Measurements from ENCODE around the gene SSUH2.
"Not testable (repeated sequence)": the region's sequence is repeated elsewhere in the genome, so short reads cannot be mapped to it uniquely, and the experiment has no call there.

SSUH2 gene

DNA sequence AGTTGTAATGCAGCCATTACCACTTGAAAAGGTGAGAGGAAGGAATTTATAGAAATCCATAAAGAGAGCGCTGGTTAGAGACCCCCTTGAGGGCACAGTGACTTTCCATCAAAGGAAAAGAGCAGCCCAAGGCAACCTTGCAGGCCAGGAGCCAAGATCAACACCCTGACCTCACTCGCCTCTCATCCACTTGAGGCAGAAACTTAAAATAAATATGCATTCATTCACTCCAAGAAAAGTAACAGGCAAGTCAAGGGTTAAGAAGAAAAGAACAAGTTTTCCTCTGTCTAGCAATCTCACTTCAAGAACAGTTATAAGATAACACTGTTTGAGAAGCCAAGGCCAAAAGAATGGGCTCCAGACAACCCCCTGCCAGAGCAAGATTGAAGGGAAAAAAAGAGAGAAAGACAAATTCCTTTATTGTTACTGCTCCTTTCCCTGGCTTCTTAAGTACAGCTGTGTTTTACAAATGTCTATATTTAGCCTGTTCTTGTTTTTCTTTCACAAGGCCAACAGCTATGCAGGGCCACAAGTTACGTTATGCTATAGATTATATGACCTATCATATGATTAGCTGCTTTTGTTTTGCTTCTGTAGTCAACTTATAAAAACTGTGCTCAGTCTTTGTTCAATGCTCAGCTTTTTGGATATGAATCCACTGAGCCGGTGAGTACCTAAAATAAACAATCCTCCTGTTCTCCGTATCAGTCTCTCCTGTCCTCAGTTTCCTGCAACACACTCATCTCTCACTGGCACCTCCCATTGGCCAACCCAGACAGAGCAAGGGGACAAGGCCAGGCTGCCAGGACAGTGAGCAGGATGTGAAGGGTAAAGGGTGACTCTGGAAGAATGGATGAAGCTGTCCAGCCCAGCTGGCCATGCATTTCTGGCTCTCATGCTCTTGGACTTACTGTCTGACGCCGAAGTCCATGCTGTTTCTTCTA lies 15.8 kb upstream of the SSUH2 start:
- no peak for DNase-seq (ENCODE audit: low read depth in 3 of 3, low spot score in 1 of 3)

DNA sequence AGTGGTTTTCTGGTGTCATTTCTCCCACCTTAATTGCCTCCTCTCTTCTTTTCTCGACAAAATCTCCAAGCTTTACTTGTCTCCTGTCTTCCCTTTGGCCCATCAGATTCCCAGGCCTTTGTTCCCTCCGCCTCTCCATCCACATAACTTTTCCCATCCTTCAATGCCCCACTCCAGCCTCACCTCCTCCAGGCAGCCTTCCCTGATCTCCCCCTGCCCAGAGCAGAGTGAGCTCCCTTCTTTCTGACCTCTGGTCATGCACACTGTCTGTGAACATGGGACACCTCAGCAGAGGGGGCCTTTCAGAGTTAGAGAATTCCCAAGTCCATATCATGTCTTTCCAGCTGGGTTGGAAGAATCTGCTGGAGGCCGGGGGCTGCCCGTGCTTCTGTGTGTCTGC lies 14.6 kb upstream of the SSUH2 start:
- no peak for DNase-seq (ENCODE audit: low read depth in 3 of 3, low spot score in 1 of 3)

DNA sequence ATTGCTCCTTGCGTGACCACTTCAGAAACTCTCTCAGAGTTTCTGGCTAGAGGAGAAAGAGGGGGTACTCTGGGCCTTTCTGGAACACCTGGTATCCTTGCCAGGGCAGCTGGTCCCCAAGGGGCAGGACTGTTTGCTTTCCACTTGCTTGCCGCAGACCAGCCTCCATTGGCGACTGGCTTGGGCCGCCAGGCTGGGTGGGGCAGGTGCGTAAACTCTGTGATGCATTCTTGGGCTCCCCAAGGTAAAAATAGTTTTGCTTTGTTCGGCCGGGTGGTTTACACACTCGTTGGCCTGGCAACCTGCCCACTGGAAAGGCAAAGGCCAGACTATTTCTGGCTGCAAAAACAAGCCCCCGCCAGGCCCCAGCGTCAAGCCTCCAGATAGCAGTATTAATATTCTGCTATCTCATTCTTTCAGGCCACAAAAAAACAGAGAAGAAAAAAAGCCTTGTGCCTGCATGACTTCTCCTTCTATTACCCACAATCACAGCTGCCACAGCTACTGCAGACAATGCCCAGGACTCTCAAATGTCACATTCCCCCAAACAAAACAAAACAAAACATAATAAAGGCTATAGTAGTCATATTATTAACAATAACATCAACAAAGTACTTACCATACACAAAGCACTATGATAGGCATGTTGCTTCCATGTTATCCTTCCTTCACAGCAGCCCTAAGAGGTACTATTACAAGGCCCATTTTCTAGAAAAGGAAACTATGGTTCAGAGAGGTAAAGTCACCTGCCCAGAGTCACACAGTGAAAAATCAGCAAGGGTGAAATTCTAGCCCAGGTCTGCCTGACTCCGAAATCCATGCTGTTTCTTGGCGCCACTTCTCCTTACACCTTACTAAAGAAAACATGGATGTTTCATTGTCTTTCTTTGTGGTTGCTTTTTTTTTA lies 14.0 kb upstream of the SSUH2 start:
- DNase-seq (ENCODE audit: low read depth in 3 of 3, low spot score in 1 of 3) = no peak

DNA sequence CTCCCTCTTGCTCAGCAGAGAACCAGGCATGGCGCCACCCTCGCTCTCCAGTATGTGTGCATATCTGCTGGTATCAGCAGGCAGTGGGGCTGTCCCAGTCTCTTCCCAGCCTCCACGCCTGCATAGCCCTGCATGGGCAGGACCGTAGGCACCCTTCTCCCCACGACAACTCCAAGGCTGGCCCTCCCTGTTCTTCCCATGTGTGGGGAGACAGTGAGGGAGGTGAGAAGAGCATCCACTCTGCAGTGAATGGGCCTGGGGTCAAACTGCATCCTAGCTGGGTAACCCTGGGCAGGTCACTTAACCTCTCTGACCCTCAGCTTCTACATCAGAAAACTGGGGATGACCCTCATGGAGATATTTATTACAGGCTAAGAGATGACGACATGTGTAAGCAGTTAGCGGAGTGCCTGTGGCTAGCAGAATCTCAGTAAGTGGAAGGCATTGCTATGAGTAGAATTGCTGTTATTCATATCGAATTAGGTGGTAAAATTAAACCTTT lies 13.3 kb upstream of the SSUH2 start:
- DNase-seq (ENCODE audit: low read depth in 3 of 3, low spot score in 1 of 3) = no peak

DNA sequence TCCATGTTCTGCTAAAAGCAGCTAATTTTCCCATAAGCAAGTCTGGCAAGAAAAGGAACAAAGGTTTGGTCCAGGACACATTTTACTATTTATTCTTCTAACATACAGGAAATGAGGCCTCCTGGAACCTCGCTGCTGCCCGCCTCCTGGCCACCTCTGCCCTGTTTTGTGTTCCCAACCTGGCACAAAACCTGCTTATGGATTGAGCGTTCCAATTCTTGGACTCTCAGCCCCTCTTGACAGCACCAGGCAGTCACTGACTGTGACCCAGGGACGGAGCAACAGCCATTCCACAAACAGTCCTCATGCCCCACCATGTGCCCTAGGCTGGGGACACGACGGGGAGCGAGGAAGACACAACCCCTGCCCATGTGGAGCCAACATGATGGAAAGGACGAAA lies 11.6 kb upstream of the SSUH2 start:
- DNase-seq (ENCODE audit: low read depth in 3 of 3, low spot score in 1 of 3) = no peak

DNA sequence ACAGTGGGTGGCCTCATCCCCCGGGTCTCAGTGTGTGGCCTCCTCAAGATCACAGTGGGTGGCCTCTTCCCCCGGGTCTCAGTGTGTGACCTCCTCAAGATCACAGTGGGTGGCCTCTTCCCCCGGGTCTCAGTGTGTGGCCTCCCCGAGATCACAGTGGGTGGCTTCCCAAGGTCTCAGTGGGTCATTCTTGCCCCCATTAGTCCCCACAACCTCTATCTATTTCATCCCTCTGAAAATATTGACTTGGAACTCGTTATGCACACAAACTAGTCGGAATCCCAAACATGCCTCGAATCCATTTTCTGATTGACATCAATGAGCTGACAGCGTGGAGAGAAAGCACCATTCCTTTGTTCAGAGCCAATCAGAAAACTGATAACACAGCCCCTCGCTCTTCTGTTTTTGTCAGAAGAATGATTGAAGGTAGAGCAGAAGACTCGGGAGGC lies 10.8 kb upstream of the SSUH2 start:
- DNase-seq (ENCODE audit: low read depth in 3 of 3, low spot score in 1 of 3) = no peak

DNA sequence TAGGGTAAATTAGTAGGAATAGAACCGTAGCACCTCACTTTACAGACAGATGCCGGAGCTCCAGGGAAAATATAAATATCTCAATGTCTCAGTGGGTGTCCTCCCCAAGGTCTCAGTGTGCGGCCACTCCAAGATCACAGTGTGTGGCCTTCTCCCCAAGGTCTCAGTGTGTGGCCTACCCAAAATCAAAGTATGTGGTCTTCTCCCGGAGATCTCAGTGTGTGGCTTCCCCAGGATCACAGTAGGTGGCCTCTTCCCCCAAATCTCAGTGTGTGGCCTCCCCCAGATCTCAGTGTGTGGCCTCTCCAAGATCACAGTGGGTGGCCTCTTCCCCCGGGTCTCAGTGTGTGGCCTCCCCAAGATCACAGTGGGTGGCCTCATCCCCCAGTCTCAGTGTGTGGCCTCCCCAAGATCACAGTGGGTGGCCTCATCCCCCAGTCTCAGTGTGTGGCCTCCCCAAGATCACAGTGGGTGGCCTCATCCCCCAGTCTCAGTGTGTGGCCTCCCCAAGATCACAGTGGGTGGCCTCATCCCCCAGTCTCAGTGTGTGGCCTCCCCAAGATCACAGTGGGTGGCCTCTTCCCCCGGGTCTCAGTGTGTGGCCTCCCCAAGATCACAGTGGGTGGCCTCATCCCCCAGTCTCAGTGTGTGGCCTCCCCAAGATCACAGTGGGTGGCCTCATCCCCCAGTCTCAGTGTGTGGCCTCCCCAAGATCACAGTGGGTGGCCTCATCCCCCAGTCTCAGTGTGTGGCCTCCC lies 10.2 kb upstream of the SSUH2 start:
- not testable (repeated sequence) for DNase-seq (ENCODE audit: low read depth in 3 of 3, low spot score in 1 of 3)

DNA sequence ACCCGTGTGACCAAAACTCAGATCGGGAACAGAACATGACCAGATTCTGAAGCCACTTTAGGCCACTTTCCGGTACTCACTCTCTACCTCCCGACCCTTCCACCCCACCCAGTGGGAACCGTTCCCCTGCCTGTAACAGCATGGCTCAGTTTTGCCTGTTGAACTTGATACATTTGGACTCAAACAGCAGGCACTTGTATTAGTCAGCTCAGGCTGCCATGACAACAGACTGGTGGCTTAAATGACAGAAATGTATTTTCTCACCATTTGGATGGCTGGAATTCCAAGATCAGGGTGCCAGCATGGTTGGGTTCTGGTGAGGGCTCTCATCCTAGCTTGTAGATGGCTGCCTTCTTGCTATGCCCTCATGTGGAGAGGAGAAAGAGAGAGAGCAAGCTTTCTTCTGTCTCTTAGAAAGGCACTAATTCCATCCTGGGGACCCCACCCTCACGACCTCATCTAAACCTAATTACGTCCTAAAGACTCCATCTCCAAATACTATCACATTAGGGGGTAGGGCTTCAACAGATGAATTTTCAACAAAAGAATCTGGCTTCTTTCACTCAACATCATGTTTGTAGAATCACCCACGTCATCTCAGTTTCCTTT lies 9.3 kb upstream of the SSUH2 start:
- no peak for DNase-seq (ENCODE audit: low read depth in 3 of 3, low spot score in 1 of 3)

DNA sequence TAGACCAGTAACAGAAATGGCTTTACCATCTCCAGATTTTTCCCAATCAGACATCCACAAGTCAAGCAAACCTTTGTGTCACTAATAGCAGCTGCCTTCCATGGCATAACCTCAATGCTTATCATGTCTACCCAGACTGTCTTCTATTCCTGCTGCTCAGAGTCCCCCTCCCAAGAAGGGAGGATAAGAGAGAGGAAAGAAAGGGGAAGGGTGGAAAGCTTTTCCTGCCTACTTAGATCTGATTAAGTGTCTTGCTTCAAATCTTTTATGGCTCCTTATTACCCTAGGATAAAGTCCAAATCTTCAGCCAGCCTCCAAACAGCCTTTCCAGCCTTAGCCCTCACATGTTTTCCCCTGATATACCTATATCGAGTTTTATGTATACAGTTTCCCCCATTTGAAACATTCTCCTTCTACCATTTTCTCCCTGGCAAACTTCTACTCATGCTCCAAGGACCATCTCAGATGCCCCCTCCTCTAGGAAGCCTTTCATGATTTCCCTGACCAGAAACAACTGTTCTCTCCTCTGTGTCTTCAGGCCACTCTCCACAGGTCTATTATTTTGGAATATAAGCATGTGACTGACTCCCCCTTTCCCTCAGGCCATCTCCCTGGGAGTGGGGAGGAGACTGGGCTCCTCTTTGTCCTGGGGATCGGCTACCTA lies 7.9 kb upstream of the SSUH2 start:
- DNase-seq (ENCODE audit: low read depth in 3 of 3, low spot score in 1 of 3) = no peak

DNA sequence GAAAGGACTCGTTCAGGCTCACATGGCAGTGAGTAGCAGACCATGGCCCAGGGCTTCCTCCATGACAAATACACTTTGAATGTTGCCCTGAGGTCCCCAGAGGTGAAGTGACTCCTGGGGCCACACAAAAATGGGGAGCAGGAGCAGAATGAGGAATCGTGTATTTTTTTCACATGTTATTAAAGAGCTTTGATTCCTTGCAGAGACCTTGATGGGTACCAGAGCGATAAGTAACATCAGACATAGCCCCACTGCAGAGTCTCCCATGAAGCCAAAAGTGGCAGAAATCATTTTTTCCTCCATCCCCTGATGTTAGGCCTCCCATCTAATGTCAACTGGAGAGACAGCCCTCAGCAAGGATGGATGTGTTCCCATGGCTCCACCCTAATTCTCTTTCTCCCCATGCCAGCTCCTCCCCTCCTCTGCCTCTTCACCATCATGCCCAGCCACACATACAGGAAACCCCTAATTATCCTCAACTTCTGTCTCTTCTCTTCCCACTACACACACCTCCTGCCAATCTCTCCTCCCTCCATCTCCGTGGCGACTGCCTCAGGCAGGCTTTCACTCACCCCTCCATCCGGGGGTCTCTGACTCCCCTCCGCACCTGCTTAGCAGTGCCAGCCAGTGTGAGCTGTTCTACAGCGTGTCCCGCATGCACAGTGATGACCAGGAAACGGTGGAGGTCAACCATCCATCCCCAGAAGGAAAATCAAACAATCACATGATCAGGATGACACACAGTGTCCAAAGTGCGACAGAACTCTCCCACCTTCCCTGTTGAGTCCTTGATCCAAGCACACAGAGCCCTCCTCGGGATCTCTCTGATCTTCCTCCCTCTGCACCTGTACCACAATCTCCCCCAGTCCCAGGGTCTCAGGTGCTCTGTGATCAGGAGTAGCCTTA lies 7.1 kb upstream of the SSUH2 start:
- DNase-seq (ENCODE audit: low read depth in 3 of 3, low spot score in 1 of 3) = no peak

DNA sequence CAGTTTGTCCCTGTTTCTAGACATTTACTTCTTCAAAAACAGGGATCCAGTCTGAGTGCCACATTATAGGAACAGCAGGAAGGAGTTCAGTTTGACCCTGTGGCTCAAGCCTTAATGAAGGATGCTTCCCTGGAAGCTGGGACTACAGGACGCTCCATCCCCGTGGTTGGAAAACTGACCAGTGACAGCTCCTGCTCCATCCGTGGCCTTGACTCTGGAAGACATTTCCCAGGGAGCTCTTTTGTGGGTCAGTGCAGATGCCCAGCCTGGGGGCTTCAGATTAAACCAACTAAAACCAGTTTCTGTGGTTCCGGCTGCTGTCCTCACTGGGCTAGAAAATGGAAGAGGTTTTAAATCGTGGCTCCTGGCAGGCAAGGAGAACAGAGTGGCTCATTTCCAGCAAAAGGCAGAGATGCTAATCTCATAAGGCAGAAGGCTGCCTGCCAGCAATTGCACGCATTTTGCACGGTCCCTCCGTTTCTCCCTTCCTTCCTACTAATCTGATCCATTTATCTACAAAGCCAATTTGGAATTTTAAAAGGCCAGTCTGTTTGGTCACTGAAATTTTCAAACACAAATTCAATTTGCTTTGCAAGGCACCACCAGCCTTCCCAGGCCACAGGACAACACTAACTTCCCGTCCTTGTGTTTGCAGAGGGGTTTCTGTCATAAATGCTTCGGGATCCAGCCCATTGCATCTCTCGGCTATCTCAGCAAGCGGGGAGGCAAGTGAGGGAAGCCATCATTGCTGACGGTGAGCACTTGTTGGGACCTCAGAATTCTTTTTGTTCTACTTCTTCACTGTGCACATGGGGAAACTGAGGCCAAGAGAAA lies 6.2 kb upstream of the SSUH2 start:
- DNase-seq (ENCODE audit: low read depth in 3 of 3, low spot score in 1 of 3) = no peak

DNA sequence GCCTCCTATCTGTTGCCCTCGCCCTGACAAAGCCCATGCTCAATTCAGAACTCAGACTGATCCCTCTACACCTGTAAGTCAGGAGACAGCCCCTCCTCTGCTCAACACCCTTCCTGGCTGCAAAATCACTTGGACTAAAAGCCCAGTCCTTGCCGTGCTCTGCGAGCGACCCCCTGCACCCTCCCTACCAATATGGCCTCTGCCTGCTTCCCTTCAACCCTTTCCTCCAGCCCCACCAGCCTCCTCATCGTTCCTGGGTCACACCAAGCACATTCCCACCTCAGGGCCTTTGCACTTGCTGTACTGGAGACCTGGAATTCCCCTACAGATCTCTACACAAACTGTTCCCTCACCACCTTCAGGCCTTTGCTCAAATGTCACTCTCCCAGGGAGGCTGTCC lies 5.2 kb upstream of the SSUH2 start:
- no peak for DNase-seq (ENCODE audit: low read depth in 3 of 3, low spot score in 1 of 3)

DNA sequence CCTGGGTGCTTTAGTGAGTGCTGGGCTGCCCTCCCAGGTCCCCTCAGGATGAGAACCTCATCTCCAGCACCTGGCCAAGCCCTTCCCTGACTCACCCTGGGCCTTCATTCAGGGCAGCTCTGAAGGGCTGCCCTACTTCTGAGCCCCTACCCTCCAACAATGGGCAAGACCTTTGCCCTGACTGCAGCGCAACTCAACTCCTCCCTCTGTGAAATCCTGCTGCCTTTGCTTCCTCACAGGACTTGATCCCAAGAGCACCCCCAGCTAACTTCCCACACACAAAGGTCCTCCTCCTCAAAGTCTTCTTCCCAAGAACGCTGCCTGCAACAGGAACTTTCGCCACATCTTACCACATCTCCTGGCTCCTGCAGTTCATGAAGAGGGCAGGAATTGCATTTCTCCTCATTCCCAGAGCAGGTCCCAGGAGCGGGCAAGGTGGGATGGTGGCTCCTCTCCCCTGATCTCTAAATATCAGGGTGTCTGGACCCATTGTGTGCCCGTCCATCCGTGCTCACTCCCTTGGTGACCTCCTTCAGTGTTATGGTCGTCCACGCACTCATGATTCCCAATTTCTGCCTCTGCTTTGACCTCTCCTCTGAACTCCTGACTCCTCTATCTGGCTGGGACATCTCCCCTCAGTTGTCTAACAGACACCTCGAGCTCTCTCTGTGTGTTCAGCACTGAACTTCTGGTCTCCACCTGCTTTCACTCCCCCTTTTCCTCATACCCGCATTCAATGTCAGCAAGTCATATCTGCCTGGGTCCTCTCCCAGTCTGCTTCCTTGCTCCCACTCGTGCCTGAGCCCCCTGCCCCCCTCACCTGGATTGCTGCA lies 4.5 kb upstream of the SSUH2 start:
- DNase-seq (ENCODE audit: low read depth in 3 of 3, low spot score in 1 of 3) = no peak

DNA sequence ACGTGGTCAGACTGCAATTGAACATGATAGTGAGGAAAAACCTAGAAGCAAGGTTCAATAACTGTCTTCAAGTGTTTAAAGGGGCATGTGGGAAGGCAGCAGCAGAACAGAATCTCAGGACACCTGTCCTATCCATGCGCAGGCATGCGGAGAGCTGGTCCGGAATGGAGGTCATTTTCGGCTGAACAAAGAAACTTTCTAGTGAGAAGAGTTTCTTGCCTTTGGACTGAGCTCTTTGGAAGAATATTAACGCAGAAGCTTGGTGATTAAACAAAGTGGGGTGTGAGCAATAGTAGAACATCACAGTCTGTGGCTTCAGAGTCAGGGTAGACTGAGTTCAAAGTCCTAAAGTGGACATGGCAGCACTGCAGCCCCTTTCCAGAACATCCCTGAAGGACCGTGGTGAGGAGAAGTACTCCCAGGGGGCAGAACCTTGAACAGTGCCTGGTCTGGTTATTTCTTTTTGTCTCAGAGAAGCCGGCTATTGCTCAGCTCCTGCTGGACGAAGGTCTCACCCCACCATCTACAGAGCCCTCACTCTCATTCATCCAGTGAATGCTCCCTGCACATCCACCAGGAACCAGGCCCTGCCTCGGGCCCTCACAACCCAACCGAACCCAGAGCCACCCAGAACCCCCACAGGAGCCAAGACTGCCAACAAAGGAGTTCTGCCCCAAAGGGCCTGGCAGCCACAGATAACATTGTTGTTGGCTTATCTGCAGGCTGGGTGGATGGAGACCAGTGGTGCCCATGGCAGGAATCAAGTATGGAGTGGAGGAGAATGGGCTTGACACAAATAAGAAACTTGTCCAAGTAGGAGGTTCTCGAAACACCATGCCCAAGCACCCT lies 2.8 kb upstream of the SSUH2 start:
- DNase-seq (ENCODE audit: low read depth in 3 of 3, low spot score in 1 of 3) = no peak

DNA sequence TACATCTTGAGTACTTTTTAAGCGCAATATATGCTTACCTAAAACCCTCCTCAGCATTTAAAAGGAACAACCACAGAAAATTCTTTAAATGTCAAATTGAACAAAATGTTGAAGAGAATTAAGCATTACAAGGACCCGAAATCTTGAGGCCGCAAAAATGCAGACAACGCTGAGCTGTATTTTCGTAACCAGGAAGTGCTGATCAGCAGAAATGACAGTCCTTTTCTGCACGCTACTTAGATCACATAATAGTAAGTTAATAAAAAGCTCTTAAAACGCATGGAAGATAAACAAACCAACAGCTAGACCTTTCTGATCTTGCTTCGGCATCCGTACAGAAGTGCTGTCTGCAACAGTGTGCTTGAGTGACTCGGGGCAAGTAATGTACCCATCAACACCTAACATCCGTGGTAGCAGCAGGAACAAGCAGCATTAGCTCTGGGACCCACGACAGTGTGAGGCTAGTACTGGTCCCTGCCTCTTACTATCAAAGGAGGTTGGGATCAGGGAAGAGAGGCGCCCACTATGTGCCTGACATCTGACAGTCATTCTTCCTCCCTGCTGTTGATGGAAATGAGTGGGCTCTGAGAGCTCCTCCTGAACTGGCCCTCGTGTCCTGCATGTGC lies 1.8 kb upstream of the SSUH2 start:
- DNase-seq (ENCODE audit: low read depth in 3 of 3, low spot score in 1 of 3) = no peak

DNA sequence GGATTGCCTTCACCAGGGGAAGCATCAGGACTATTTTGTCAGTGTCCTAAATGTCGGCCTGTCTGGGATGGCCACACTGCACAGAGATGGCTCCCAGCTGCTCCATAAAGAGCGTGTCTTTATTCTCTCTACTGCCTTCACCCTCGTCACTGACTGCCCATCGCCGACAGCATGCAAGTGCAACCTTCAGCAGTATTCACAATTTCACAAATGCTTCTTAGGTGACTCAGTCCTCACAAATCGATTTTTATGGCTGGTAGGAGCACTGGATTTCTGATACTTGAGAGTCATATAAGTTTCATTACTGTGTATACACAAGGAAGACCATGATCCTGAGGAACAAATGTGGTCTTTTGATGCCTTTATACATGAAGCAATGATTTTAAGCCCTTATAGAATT lies 1.1 kb upstream of the SSUH2 start:
- DNase-seq (ENCODE audit: low read depth in 3 of 3, low spot score in 1 of 3) = no peak

Measured in stimulated activated CD4-positive, alpha-beta T cell treated with anti-CD3 and anti-CD28 coated beads, TNF-alpha, amount 100 ng/mL, for 1 hour (primary cell).